Measurements from ENCODE around the gene OR2B3. TPM values are rescaled to one million over a fixed set of nuclear protein-coding genes. Genes with fewer than 3 reads are reported as not detected.

OR2B3 gene
- total and polyA plus RNA-seq, 2 experiments from 2014 or later, result not detected

- TF ChIP-seq REST (IDR thresholded peaks at IDR 0.05; ENCODE audit: unreplicated experiment), result no peak
- TF ChIP-seq ZNF114 (CRISPR knock-in tag; IDR thresholded peaks at IDR 0.05), result no peak
Observed at GRCh38 chr6:29131691-29132090, 44.6 kb upstream of the OR2B3 start (continued).

- H3K4me2 ChIP-seq, result no peak overlapping the region
- H3K9me2 ChIP-seq (ENCODE audit: insufficient read depth), result no peaks in the 10 kb centered on the region
- H3K27ac Mint-ChIP-seq, result no peak overlapping the region
- no peak overlapping the region for H3K27ac ChIP-seq (ENCODE audit: low read depth)
- H3K4me1 ChIP-seq (ENCODE audit: insufficient read depth), result no peaks in the 10 kb centered on the region
- H3K4me3 Mint-ChIP-seq, result no peak overlapping the region
- no peak overlapping the region for H3K4me3 ChIP-seq
- no peaks in the 10 kb centered on the region for H3K27me3 ChIP-seq (ENCODE audit: insufficient read depth)
- no peaks in the 10 kb centered on the region for H3K9me3 Mint-ChIP-seq
- H3K36me3 ChIP-seq (ENCODE audit: insufficient read depth), result no peaks in the 10 kb centered on the region
- H4K20me1 ChIP-seq (replicated peaks; ENCODE audit: insufficient read depth), result no peaks in the 10 kb centered on the region
- ATAC-seq (no peak), DNase-seq (ENCODE audit: low spot score) (no peak)
- H3K27me3 Mint-ChIP-seq (ENCODE audit: insufficient read depth, low read depth, poor library complexity), result peaks cover 3% of the 10 kb centered on the region
- H3K4me1 Mint-ChIP-seq, result no peaks in the 10 kb centered on the region
- no peak for TF ChIP-seq CREB1 (CRISPR knock-in tag; IDR thresholded peaks at IDR 0.05; ENCODE audit: low read depth)
- TF ChIP-seq REST (IDR thresholded peaks at IDR 0.05; ENCODE audit: unreplicated experiment), result no peak
- TF ChIP-seq ZNF114 (CRISPR knock-in tag; IDR thresholded peaks at IDR 0.05), result no peak
- TF ChIP-seq NANOG (IDR thresholded peaks at IDR 0.05; ENCODE audit: borderline replicate concordance), result no peak
- TF ChIP-seq ZNF462 (CRISPR knock-in tag; IDR thresholded peaks at IDR 0.05), result no peak
- no peak for TF ChIP-seq EZH2phosphoT487 (IDR thresholded peaks at IDR 0.05; ENCODE audit: unreplicated experiment)
- no peak for TF ChIP-seq POLR2AphosphoS5 (IDR thresholded peaks at IDR 0.05; ENCODE audit: low read depth)
- TF ChIP-seq EZH2 (IDR thresholded peaks at IDR 0.05; ENCODE audit: low read depth, unreplicated experiment), result no peak
- H3K79me2 ChIP-seq (replicated peaks; ENCODE audit: insufficient read depth), result no peaks in the 10 kb centered on the region
- H3K36me3 Mint-ChIP-seq (ENCODE audit: low read depth), result no peaks in the 10 kb centered on the region
- no peaks in the 10 kb centered on the region for H3F3A ChIP-seq (replicated peaks; ENCODE audit: low read depth)
- no peak overlapping the region for H2AFZ ChIP-seq
Observed at GRCh38 chr6:29130644-29131043, 43.5 kb upstream of the OR2B3 start.
